ENCODE data around the gene SLC39A9.

DNA sequence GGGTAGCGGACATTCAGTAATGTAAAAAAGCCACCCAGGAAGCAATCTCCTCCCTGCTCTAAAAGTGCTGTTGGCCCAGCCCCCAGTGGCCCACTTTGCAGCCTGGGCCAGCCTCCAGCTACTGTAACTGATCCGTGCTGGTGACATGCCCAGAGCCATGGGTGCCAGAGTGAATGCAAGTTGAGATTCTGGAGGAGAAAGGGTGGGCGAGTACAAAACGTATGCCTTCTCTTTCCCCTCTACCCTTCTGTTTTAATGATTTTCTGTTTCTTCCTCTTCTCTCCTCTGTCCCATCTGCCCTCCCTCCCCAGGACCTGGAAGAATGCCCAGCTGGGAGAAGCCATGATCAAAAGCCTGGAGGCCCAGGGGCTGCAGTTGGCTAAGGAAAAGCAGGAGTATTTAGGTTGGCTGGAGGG lies 102.9 kb downstream of the SLC39A9 start:
- TF ChIP-seq, protein P1, sequence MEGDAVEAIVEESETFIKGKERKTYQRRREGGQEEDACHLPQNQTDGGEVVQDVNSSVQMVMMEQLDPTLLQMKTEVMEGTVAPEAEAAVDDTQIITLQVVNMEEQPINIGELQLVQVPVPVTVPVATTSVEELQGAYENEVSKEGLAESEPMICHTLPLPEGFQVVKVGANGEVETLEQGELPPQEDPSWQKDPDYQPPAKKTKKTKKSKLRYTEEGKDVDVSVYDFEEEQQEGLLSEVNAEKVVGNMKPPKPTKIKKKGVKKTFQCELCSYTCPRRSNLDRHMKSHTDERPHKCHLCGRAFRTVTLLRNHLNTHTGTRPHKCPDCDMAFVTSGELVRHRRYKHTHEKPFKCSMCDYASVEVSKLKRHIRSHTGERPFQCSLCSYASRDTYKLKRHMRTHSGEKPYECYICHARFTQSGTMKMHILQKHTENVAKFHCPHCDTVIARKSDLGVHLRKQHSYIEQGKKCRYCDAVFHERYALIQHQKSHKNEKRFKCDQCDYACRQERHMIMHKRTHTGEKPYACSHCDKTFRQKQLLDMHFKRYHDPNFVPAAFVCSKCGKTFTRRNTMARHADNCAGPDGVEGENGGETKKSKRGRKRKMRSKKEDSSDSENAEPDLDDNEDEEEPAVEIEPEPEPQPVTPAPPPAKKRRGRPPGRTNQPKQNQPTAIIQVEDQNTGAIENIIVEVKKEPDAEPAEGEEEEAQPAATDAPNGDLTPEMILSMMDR (conservative IDR thresholded peaks at IDR 0.05; ENCODE audit: low read length): no peak
- no peak for TF ChIP-seq EZH2phosphoT487 (IDR thresholded peaks at IDR 0.05; ENCODE audit: borderline replicate concordance, low read depth, low read length)

Data from OCI-LY7 (cell line).